ENCODE measurements around the gene MRPL28.

MRPL28 gene

DNA sequence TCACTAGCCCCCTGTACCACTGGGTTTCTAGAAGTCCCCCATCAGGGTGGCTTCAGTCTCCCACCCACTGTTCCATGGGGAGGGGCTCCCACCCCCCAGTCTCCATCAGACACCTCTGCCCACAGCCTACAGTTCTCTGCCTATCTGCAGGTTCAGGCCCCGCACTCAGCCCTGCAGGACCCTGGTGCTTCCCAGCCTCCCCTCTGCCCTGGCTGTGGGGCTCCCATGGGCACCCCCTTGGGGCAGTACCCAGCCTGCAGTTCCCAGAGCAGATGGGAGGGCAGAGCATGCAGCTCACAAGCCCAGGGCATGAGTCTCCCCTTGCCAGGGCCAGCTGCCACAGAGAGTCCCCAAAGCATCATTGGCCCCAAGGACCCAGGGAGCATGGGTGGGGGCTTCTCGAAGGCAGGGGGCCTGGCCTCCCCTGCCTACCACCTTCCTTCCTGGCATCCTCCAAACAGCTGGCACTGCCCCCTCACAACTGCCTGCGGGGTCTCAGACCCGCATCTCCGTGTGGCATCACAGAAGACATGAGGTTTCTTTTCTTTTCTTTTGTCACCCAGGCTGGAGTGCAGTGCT is 2.8 kb upstream of the MRPL28 start:
- no peak overlapping the region for H3K4me3 ChIP-seq (ENCODE audit: control insufficient read depth, low read depth, low read length)
- TF ChIP-seq, protein P1, sequence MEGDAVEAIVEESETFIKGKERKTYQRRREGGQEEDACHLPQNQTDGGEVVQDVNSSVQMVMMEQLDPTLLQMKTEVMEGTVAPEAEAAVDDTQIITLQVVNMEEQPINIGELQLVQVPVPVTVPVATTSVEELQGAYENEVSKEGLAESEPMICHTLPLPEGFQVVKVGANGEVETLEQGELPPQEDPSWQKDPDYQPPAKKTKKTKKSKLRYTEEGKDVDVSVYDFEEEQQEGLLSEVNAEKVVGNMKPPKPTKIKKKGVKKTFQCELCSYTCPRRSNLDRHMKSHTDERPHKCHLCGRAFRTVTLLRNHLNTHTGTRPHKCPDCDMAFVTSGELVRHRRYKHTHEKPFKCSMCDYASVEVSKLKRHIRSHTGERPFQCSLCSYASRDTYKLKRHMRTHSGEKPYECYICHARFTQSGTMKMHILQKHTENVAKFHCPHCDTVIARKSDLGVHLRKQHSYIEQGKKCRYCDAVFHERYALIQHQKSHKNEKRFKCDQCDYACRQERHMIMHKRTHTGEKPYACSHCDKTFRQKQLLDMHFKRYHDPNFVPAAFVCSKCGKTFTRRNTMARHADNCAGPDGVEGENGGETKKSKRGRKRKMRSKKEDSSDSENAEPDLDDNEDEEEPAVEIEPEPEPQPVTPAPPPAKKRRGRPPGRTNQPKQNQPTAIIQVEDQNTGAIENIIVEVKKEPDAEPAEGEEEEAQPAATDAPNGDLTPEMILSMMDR (IDR thresholded peaks at IDR 0.05; ENCODE audit: control insufficient read depth, insufficient read depth, low read depth, low read length, missing control alignments) = no peak
- no peak for DNase-seq (ENCODE audit: low read depth)

DNA sequence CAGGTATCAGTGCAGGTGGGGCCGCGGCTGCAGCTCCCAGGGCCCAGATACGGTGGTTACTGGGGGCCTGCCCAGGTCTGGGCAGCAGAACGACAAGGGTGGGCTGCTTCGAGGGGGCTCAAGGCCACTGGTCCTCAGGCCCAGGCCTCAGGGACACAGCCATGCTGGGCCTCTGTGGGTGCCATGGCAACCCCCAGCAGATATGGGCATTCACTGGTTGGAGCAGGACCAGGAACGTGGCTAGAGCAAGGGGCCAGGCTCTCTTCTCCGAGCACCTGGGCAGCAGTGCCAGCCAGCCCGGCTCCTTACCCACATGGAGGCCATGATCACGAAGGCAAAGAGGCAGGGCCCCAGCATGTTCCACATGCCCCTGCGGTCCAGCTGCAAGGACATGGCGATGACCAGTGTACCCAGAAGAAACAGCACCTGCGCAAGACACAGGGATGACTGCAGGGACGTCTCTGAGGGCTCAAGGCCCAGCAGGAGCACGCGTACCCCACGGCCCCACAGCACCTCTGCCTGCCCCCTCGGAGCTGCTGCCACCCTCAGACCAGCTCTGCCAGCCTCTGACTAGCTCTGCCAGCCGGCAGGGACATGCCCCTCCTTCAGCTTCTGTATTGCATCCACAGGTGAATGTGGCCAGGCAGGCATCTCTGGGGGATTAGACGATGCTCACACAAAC is 2.1 kb upstream of the MRPL28 start:
- no peak overlapping the region for H3K4me3 ChIP-seq (ENCODE audit: control insufficient read depth, low read depth, low read length)
- TF ChIP-seq, protein P1 (IDR thresholded peaks at IDR 0.05; ENCODE audit: control insufficient read depth, insufficient read depth, low read depth, low read length, missing control alignments) = no peak
- no peak for DNase-seq (ENCODE audit: low read depth)

DNA sequence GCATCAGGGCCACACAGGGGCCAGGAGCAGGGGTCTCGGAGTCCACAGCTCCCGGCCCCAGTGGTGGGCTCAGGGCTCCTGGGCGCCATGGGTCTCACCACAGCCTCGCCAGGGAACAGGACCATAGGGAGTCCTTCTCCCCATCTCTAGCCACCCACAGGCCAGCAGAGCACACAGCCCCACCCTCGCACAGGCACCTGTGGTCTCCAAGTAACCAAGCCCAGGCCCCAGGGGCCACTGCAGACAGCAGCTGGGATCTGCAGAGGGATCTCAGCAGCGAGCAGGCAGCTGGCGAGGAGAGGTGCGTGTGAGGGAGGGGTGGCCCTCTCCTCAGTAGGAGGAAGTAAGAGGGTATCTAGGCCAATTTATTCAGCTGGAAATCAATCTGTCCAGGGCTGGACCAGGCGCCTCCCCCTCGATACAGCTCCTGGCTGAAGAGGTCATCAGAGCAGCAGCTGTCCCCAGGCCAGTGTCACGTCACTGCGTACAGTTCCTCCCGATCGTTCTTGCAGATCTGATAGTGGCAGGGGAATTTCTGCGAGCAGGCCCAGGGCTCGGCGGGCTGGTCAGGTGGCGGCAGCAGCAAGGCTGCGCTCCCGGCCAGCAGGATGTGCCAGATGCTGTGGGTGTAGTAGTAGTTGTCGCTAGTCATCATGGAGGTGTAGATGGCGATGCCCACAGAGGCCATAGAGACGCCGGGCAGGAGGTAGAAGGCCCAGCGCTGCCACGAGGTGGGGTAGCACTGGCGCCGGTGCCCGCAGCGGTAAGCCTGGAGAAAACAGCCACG is 1.4 kb upstream of the MRPL28 start:
- TF ChIP-seq, protein P1 (IDR thresholded peaks at IDR 0.05; ENCODE audit: control insufficient read depth, insufficient read depth, low read depth, low read length, missing control alignments) = no peak
- H3K4me3 ChIP-seq (ENCODE audit: control insufficient read depth, low read depth, low read length) = no peak overlapping the region
- no peak for DNase-seq (ENCODE audit: low read depth)

DNA sequence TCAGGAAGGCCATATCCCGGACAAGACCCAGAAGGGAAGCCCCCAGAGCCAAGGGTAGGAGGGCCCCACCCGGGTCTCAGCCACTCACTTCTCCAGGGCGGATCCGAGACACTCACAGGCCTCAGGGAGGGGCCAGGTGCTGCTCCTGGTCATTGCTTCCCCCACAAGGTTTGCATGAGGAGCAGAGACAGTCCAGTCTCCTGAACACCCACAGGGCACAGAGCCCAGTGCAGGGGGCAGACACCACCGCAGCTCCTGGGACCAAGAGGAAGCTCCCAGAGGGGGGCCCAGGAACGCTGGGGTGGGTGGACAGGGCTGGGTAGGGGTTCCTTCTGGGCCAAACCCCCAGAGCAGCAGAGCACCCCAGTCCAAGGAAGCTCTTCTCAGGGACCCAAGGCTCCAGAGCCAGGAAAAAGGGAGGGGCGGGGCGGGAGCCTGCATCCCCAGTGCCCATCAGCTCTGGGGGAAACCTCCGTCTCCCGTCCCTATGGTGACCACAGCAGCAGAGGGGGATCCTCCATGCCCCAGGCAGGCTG is 709 bp upstream of the MRPL28 start:
- H3K4me3 ChIP-seq (ENCODE audit: control insufficient read depth, low read depth, low read length) = no peak overlapping the region
- no peak for DNase-seq (ENCODE audit: low read depth)
- TF ChIP-seq, protein P1 (IDR thresholded peaks at IDR 0.05; ENCODE audit: control insufficient read depth, insufficient read depth, low read depth, low read length, missing control alignments) = no peak

DNA sequence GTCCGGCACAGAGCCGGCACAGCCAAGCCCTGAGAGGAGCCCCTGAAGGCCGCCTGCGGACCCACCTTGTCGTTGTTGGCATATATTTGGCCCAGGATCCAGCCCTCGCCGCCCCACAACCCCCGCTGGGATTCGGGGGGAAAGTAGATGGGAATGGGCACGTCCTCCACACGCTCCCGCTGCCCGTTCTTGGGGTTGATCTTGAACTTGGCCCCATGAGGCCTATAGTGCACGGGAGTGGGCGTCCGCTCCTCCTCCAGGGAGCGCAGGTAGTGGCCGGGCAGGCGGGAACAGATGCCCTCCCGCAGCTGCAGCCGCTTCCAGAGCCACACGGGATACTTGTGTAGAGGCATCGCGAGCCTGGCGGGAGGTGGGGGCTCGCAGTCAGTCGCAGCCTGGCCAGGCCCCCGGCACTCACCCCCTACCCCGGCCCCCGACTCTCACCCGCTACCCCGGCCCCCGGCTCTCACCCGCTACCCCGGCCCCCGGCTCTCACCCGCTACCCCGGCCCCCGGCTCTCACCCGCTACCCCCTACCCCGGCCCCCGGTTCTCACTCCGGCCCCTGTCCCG is 387 bp downstream of the MRPL28 start:
- no peak for DNase-seq (ENCODE audit: low read depth)
- H3K4me3 ChIP-seq (ENCODE audit: control insufficient read depth, low read depth, low read length) = peak overlapping the region; percentile 50
- TF ChIP-seq, protein P1 (IDR thresholded peaks at IDR 0.05; ENCODE audit: control insufficient read depth, insufficient read depth, low read depth, low read length, missing control alignments) = no peak

DNA sequence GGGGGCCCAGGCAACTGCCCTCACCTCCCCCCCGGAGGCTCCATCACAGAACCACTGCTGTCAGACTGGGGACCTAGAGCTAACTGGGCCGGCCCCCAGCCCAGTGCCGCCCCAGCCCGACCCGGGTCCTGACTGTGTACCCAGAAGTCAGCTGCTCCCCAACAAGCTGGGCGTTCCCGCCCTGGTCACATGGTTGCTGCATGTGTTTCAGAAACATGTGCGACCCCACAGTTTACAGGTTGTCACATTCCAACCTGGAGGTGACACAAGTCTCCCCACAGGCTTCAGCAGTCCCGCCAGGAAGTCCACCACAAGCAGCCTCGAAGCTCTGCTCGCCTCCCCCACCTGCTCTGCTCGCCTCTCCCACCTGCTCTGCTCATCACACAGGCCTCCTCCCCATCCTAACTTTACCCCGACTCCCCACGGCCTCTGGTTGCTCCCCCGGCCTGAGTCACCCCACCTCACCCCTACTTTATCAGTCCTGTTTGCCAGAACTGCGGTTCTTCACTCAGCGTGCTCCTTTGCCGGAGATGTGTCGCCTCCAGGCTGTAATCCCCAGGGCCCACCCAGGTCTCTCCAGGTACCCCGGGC is 968 bp downstream of the MRPL28 start:
- peak overlapping the region; percentile 50 for H3K4me3 ChIP-seq (ENCODE audit: control insufficient read depth, low read depth, low read length)
- TF ChIP-seq, protein P1 (IDR thresholded peaks at IDR 0.05; ENCODE audit: control insufficient read depth, insufficient read depth, low read depth, low read length, missing control alignments) = no peak
- DNase-seq (ENCODE audit: low read depth) = no peak

Measured in AG09309 (cell line).